ENCODE measurements around the gene OAS2.

The OAS2 gene, protein sequence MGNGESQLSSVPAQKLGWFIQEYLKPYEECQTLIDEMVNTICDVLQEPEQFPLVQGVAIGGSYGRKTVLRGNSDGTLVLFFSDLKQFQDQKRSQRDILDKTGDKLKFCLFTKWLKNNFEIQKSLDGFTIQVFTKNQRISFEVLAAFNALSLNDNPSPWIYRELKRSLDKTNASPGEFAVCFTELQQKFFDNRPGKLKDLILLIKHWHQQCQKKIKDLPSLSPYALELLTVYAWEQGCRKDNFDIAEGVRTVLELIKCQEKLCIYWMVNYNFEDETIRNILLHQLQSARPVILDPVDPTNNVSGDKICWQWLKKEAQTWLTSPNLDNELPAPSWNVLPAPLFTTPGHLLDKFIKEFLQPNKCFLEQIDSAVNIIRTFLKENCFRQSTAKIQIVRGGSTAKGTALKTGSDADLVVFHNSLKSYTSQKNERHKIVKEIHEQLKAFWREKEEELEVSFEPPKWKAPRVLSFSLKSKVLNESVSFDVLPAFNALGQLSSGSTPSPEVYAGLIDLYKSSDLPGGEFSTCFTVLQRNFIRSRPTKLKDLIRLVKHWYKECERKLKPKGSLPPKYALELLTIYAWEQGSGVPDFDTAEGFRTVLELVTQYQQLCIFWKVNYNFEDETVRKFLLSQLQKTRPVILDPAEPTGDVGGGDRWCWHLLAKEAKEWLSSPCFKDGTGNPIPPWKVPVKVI
- 55.8 to 133 (median 97.6) reads per million in 4 experiments for total RNA-seq

- peak; percentile 48 for DNase-seq
These were observed at the start of gene OAS2 for GRCh38 chr12:112978163-112979040. OAS2 (plus strand) TSS chr12:112978519; CDS start chr12:112978609, 90 bp downstream.

GRCh38 chr12:112928978-112929377, 49.3 kb upstream of the OAS2 start:
- DNase-seq: no peak

- DNase-seq: no peak
These were observed 48.6 kb upstream of the OAS2 start for GRCh38 chr12:112929715-112930114.

DNA sequence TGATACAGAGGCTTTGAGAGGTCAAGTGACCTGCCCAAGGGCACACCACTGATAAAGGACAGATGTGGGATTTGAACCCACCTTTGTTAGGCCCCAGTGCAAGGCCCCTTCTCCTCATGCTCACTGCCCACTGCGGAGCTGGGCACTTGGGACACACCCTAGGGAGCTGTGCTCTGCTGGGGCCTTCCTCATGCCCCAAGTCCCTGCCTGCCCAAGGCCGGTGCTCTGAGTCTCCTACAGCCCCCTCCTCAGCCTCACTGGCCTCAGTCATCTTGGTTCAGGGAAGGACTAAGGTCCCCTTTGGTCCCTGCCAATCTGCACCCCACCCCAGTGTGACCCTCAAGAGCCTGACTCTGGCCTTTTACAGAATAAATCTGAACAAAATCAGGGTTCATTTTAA, 48.0 kb upstream of the OAS2 start:
- no peak for DNase-seq

GRCh38 chr12:112932485-112933128, 45.7 kb upstream of the OAS2 start:
- DNase-seq: no peak

- no peak for DNase-seq
These were observed 45.2 kb upstream of the OAS2 start for GRCh38 chr12:112933129-112933505.

GRCh38 chr12:112936264-112936663, 42.1 kb upstream of the OAS2 start:
- no peak for DNase-seq

DNA sequence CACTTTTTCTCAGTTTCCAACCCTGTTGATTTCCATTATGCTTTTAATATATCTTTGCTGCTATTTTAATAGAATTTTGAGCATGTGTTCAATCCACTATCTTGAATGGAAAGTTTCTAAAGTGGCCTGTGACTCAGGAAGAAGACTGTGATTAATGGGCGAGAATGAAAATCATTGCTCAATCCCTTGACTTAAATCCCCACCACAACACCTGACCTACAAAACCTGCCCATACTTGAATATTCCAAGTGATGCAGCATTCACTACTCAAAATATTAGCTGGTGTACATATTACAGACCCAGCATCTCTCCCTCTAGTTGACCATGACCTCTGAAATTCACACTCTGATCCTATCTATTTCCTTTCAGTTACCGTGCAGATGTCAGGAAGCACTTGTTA, 41.4 kb upstream of the OAS2 start:
- no peak for DNase-seq

DNA sequence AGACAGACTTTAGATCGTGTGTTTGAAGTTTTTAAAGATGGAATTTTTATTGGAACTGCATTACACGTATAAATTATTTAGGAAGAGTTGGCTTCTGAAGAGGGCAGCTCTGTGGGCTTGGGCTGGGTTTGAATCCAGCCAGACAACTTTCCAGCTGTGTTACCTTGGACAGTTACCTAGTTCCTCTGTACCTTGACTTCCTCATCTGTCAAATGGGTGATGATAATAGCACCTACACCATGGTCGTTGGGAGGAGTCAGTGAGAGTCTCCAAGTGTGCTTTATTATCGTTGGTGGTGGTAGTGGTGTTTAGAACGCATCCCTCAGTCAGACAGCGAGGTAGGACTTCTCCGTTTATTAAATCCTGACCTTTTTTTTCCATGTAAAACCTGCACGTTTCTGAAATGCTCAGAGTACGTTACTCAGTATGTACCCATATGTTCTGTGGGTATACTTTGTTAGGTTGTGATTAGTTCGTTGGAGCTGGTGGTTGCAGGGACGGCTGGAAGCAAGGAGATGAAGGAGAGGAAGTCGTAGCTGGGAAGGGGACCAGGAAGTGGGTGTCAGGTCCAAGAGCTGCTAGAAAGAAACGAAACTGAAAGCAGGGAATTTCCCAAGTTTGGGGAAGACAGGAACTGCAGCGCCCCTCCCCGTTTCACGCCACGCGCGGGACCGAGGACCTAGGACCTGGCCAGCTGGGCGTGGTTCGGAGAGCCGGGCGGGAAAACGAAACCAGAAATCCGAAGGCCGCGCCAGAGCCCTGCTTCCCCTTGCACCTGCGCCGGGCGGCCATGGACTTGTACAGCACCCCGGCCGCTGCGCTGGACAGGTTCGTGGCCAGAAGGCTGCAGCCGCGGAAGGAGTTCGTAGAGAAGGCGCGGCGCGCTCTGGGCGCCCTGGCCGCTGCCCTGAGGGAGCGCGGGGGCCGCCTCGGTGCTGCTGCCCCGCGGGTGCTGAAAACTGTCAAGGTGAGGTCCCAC, 40.3 kb upstream of the OAS2 start, which contains the start of gene OAS3:
Gene OAS3 (plus strand): TSS at position 734 of the 979 bp plus-strand sequence. CDS start 57 bp downstream, at position 791.
- DNase-seq: peak; percentile 59

DNA sequence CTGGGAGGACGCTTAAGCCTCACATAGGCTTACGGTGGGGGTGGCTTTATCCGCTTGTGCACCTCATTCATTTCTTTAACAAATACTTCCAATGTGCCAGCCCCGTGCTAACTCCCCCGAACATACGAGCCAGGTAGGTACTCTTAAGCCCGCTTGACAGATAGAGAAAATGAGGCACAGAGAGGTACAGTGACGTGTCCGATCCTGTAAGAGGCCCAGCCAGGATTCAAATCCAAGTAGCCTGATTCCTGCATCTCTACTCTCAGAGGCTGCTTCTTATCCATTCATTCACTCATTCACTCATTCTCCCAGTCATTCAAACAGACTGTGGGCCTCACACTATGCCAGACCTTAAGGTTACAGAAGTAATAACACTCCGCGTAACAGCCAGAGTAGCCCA, 39.6 kb upstream of the OAS2 start:
- no peak for DNase-seq

DNA sequence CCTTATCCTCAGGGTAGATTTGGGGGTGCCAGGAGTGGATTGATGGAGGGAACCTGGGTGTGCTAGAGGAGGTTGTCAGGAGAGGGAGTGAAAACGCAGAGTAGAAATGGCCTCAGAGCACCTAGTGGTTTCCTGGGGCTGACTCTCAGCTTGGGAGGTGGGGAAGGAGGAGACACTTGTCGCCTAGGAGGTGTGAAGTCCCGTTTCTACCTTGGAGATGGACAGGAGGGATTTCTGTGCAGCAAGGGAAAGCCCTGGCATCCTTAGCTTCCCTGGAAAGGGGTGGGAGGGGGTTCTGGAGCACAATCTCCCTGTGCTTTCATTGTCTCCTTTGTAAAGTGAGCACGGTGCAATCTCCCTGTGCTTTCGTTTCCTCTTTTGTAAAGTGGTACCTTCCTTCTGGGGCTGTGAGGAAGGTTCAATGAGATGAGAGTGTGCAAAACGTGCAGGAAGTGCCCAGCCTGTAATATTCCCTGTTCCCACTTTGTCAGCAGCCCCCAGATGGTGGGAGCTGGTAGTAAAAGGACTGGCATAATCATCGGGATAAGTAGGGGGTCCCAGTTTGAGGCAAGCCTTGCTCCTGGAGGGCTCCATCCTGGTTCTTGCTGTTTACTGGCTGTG, 38.4 kb upstream of the OAS2 start:
- DNase-seq: no peak

- no peak for DNase-seq
These were observed 36.6 kb upstream of the OAS2 start for GRCh38 chr12:112941528-112942335.

- DNase-seq: no peak
These were observed 35.7 kb upstream of the OAS2 start for GRCh38 chr12:112942572-112942971.

- no peak for DNase-seq
These were observed 34.2 kb upstream of the OAS2 start for GRCh38 chr12:112944024-112944690.

GRCh38 chr12:112945515-112945914, 32.8 kb upstream of the OAS2 start:
- DNase-seq: no peak

DNA sequence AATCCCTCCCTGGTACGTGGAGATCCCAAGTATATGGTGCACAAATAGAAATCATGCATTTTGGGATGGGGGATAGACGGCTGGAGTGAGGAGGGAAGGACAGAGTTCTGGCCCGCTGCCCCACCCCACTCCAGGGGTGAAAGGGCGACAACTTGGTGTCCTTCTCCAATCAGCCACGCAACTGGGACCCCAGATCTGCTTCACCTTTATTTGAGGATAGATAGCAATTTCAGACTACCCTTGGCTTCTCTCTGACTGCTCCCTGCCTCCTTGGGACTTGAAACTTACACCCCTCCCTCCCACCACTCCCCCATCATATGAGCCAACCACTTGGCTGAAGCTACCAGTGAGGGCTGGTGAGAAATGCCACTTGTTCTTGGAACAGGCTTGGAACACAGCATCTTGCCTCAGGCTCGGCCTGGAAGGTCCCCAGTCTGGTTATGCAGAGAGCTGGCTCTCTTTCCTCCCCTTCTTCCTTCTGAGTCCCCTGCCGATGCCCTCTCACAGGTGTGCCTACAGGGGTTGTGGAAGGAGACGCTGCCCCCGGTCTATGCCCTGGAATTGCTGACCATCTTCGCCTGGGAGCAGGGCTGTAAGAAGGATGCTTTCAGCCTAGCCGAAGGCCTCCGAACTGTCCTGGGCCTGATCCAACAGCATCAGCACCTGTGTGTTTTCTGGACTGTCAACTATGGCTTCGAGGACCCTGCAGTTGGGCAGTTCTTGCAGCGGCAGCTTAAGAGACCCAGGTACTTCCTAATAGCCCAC, 31.9 kb upstream of the OAS2 start:
- DNase-seq: no peak

- no peak for DNase-seq
These were observed 31.0 kb upstream of the OAS2 start for GRCh38 chr12:112947314-112947713.

GRCh38 chr12:112947761-112948160, 30.6 kb upstream of the OAS2 start:
- DNase-seq: no peak

DNA sequence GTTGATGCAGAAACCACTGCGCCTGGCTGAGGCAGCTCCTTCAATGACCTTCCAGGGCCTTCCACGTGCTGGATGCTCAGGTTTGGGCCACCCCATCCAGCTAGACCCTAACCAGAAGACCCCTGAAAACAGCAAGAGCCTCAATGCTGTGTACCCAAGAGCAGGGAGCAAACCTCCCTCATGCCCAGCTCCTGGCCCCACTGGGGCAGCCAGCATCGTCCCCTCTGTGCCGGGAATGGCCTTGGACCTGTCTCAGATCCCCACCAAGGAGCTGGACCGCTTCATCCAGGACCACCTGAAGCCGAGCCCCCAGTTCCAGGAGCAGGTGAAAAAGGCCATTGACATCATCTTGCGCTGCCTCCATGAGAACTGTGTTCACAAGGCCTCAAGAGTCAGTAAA, 29.5 kb upstream of the OAS2 start:
- no peak for DNase-seq

All from effector CD8-positive, alpha-beta T cell (primary cell).